HUES64 (cell line): ENCODE data around the gene SPATA19.

Source experiments
- H3K27ac ChIP-seq: 2 replicates; pipeline ENCODE4 v1.7.0; 2013; ENCODE audit warnings: low read depth, low read length, inconsistent platforms
- H3K27me3 ChIP-seq: 2 replicates; pipeline ENCODE4 v1.6.1; 2013; ENCODE audit warnings: mild to moderate bottlenecking, low read length; ENCODE audit not compliant: insufficient read depth
- H3K36me3 ChIP-seq: 2 replicates; pipeline ENCODE4 v1.6.1; 2013; ENCODE audit warnings: mild to moderate bottlenecking, low read length; ENCODE audit not compliant: insufficient read depth
- H3K4me1 ChIP-seq: 2 replicates; pipeline ENCODE4 v1.6.1; 2013; ENCODE audit warnings: mild to moderate bottlenecking, low read length, moderate library complexity; ENCODE audit not compliant: insufficient read depth
- H3K4me3 ChIP-seq: 2 replicates; pipeline ENCODE4 v1.5.1; 2013; ENCODE audit warnings: mild to moderate bottlenecking, low read length, moderate library complexity
- H3K9ac ChIP-seq: 2 replicates; pipeline ENCODE4 v1.6.1; 2013; ENCODE audit warnings: mild to moderate bottlenecking, low read depth, low read length
- H3K9me3 ChIP-seq: 2 replicates; pipeline ENCODE4 v1.6.1; 2013; ENCODE audit warnings: low read depth, low read length; ENCODE audit not compliant: insufficient read depth
- WGBS: fragments of 150-250, 120-280 bp; methylation state at CpG from one replicate; pipeline ENCODE4 v1.1.7; 2013; ENCODE audit warnings: missing lambda C conversion rate; 5-methylcytosine and 5-hydroxymethylcytosine counted together

Gene SPATA19

DNA sequence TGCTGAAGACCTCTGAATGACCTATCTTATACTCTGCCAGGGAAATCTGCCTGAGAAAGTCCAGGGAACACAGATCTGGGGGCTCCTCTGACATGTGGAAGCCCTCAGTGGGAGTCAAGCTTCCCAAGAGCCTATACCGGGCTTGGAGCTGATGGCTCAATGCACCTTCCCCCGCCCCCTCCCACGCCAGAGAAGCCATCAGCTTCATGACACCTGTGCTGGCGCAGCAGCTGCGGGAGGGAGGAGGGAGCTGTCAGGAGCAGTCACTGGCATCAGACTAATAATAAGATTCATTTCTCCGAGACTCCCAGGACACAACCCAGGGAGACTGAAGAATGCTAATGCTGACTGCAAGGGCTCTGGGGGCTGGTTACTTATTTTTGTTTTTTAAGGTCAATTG is 47.8 kb downstream of the SPATA19 start:
- Histone ChIP-seq H3K9me3 (no peaks in the 10 kb centered on the region), H3K36me3 (no peaks in the 10 kb centered on the region), H3K4me1 (no peaks in the 10 kb centered on the region), H3K4me3 (no peak overlapping the region), H3K27me3 (no peaks in the 10 kb centered on the region), H3K9ac (no peak overlapping the region), H3K27ac (no peak overlapping the region)
- WGBS, result 94% methylated on average over 6 of the region's 6 CpGs

DNA sequence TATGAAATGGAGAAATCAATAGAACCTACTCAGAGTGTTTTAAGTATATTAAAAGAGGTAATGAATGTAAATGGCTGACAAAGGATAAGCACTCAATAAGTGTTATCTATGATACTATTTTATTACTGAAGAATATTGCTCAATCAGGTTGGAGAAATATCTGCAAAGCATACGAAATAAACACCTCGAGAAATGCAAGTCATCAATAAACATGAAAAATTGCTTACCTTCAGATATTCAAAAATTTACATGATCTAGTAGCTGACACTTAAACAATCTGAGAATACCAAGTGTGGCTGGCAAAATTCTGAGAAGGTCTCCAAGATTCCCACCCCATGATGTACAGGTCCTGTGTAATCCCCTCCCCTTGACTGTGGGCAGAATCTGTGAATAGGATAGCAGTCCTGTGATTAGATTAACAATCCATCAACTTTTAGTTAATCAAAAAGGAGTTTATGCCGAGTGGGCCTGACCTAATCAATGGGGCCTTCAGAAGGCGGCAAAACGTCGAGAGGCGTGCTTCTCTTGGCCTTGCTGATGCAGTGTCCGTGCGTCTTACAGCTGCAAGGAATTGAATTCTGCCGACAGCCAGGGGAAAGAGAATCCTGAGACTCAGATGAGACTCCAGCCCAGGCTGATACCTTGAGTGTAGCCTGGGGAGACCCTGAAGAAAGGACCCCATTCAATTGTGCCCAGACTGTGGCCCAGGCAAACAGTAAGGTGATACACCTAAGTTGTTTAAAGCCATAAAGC is 49.1 kb downstream of the SPATA19 start:
- 92% methylated on average over 10 of the region's 10 CpGs for WGBS
- no peak overlapping the region for H3K27ac ChIP-seq
- H3K4me1 ChIP-seq, result no peaks in the 10 kb centered on the region
- no peaks in the 10 kb centered on the region for H3K36me3 ChIP-seq
- no peaks in the 10 kb centered on the region for H3K27me3 ChIP-seq
- H3K4me3 ChIP-seq, result no peak overlapping the region
- H3K9me3 ChIP-seq, result no peaks in the 10 kb centered on the region
- no peak overlapping the region for H3K9ac ChIP-seq

DNA sequence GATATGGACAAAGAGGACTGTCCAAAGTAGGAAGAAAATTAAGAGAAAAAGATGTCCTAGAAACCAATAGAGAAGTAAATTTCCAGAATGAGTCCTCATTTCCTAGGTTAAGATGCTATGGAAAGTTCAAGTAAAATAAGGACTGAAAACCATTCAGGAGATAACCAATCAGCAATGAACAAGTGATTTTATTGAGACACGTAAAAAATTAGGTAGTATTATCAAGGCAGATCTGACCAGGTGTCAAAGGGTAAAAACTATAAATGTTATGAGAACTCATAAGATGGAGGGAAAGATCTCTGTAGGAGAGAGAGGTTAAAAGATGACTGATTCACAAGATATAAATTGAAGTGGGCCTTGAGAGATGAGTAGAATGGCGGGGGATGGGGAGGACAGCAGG is 50.2 kb downstream of the SPATA19 start:
- Histone ChIP-seq H3K27me3 (no peaks in the 10 kb centered on the region), H3K4me3 (no peak overlapping the region), H3K36me3 (no peaks in the 10 kb centered on the region), H3K4me1 (no peaks in the 10 kb centered on the region), H3K9ac (no peak overlapping the region), H3K9me3 (no peaks in the 10 kb centered on the region), H3K27ac (no peak overlapping the region)
- WGBS, result 82% methylated on average over 2 of the region's 2 CpGs

DNA sequence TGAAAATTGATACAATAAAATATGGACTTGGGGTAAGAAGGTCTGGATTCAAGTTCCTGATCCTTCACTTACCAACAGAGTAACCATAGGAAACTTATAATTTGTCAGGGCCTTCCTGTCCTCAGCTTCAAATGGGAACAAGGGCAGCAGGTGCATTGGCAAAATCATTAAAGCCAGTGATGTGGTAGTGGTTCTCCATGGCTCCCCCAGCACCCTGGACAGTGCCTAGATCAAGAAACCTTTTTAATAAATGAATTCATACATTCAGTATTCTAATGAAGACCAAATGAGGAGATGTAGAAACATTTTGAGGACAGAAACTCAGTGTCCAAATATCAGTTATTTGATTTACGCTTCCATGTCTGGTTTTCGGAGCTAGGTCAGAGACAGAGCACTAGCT is 51.1 kb downstream of the SPATA19 start:
- no peak overlapping the region for H3K4me3 ChIP-seq
- H3K27ac ChIP-seq, result no peak overlapping the region
- H3K36me3 ChIP-seq, result no peaks in the 10 kb centered on the region
- 96% methylated on average over 2 of the region's 2 CpGs for WGBS
- H3K9me3 ChIP-seq, result no peaks in the 10 kb centered on the region
- no peaks in the 10 kb centered on the region for H3K27me3 ChIP-seq
- no peak overlapping the region for H3K9ac ChIP-seq
- no peaks in the 10 kb centered on the region for H3K4me1 ChIP-seq

DNA sequence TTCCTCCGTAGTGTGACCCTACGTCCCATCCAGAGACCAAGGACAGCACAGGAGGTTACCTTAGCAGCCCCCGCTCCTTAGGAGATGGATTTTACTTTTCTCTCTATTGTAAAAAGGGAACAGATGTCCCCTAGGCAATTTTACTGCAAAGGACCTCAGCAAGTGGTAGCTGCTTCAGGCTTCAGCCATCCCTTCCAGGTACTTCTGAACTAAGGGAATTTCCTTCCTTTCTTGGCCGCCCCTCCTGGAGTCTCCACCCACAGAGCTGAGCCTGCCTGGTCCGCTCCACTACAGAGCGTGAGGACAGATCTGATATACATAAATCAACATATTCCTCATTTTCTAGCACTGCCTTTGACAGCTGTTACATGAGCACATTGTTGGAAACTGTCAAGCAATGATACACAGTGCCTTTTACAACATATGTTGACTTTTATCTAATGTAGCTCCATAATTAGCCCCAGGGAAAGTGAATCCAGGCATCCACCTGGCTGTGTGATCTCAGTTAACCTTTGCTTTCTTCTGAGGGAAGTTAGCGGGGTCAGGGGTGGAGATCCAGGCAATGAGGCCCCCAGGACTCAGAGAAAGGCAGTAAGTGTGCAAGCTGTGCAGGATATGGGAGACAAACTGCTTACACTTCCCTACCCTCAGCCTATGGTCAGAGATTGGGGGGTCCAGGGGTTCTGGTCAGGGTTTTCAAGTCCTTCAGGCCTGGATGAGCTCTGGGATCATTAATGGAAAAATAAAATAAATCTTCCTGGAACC is 51.9 kb downstream of the SPATA19 start:
- no peak overlapping the region for H3K27ac ChIP-seq
- no peaks in the 10 kb centered on the region for H3K4me1 ChIP-seq
- peaks cover 5% of the 10 kb centered on the region; the same call in 1 of the 2 replicates for H3K27me3 ChIP-seq
- no peak overlapping the region for H3K4me3 ChIP-seq
- no peaks in the 10 kb centered on the region for H3K36me3 ChIP-seq
- WGBS, result 83% methylated on average over 7 of the region's 7 CpGs
- no peak overlapping the region for H3K9ac ChIP-seq
- no peaks in the 10 kb centered on the region for H3K9me3 ChIP-seq

DNA sequence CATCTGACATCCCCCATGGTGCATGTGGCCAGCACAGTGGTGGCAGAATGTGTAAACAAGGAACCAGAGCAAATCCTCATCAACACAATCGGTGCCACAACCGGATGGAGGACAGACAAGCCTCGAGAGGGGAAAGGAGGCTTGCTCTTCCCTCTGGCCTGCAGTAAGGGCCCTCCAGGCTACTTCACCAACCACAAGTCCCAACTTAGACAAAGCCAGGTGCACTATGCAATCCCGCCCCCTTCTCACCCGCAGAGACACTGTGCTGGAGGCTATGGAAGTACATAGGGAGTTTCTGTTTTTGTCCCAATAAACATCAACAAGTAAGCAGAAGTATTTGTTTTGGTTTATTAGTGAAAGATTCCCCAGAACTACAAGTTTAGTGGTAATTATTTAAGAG is 54.3 kb downstream of the SPATA19 start:
- Histone ChIP-seq H3K36me3 (no peaks in the 10 kb centered on the region), H3K4me3 (no peak overlapping the region), H3K9me3 (no peaks in the 10 kb centered on the region), H3K27ac (no peak overlapping the region), H3K4me1 (no peaks in the 10 kb centered on the region), H3K9ac (no peak overlapping the region), H3K27me3 (peaks cover 21% of the 10 kb centered on the region)
- 87% methylated on average over 5 of the region's 5 CpGs for WGBS
